ENCODE results near the gene SOX11. TPM values are rescaled to one million over a fixed set of nuclear protein-coding genes. Genes with fewer than 3 reads are reported as not detected.

SOX11 gene
- total and polyA plus RNA-seq, 7 donors = under 0.01 to 3.6 (median 2.7) TPM; not detected in 1

DNA sequence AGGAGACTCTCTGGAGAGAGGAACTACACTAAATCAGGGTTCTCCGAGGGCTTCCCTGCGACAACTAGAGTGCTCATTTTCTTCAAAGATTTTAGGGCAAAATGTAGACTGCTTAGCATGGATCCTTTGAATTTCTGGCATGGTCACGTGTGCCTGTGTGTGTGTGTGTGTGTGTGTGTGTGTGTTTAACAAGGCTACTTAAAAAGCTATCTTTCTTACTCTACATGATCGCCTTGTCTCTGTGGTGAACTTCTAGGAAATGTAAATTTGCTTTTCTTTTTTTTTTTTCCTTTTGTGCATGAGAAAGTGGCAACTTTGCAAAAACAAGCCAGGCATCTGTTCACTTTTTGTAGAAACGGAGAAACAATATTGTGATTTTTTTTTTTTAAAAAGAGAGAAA is 43.9 kb downstream of the SOX11 start:
- Histone ChIP-seq H3K4me3 (no peak overlapping the region), H3K27me3 (no peaks in the 10 kb centered on the region), H3K36me3 (no peaks in the 10 kb centered on the region), H3K4me1 (peaks cover 0 to 2% (median under 1%) of the 10 kb centered on the region in 4 donors), H3K9me3 (no peaks in the 10 kb centered on the region), H3K27ac (no peak overlapping the region)
- no peak for DNase-seq
- WGBS, 2 donors = 67 to 80% methylated on average over 5 of the region's 5 CpGs
- TF ChIP-seq EP300 (IDR thresholded peaks at IDR 0.05) (no peak), POLR2AphosphoS5 (IDR thresholded peaks at IDR 0.05) (no peak), POLR2A (IDR thresholded peaks at IDR 0.05) (no peak)
- TF ChIP-seq, protein P1, sequence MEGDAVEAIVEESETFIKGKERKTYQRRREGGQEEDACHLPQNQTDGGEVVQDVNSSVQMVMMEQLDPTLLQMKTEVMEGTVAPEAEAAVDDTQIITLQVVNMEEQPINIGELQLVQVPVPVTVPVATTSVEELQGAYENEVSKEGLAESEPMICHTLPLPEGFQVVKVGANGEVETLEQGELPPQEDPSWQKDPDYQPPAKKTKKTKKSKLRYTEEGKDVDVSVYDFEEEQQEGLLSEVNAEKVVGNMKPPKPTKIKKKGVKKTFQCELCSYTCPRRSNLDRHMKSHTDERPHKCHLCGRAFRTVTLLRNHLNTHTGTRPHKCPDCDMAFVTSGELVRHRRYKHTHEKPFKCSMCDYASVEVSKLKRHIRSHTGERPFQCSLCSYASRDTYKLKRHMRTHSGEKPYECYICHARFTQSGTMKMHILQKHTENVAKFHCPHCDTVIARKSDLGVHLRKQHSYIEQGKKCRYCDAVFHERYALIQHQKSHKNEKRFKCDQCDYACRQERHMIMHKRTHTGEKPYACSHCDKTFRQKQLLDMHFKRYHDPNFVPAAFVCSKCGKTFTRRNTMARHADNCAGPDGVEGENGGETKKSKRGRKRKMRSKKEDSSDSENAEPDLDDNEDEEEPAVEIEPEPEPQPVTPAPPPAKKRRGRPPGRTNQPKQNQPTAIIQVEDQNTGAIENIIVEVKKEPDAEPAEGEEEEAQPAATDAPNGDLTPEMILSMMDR (IDR thresholded peaks at IDR 0.05) = no peak
- intact Hi-C loops (cut with DNase I) = no loop called here

DNA sequence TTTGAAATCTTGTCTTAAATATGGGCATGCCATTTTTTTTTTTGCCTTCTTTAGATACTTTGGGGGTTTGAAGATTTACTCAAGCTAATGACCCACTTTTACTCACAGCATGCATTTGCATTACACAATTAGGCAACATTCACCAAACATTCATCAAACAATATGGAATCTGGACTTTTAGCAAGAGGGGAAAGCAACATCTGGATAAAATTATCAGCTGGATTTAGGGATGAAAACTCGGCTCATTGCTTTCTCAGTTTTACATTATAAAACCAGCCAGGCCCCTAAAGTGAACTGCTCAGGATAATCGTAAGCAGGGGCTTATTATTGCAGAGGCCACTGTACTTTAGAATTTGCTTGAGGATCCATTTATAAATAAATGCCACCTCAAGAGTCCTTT is 44.7 kb downstream of the SOX11 start:
- Histone ChIP-seq H3K4me3 (no peak overlapping the region), H3K4me1 (peaks cover 0 to 6% (median 3%) of the 10 kb centered on the region in 4 donors), H3K27me3 (no peaks in the 10 kb centered on the region), H3K27ac (no peak overlapping the region), H3K36me3 (no peaks in the 10 kb centered on the region), H3K9me3 (no peaks in the 10 kb centered on the region)
- TF ChIP-seq, protein P1 (IDR thresholded peaks at IDR 0.05) = no peak
- no peak for TF ChIP-seq POLR2AphosphoS5 (IDR thresholded peaks at IDR 0.05)
- no peak for TF ChIP-seq POLR2A (IDR thresholded peaks at IDR 0.05)
- TF ChIP-seq EP300 (IDR thresholded peaks at IDR 0.05) = no peak
- no peak for DNase-seq
- intact Hi-C loops (cut with DNase I) = no loop called here
- WGBS, 2 donors = 86 to 87% methylated on average over 2 of the region's 2 CpGs

DNA sequence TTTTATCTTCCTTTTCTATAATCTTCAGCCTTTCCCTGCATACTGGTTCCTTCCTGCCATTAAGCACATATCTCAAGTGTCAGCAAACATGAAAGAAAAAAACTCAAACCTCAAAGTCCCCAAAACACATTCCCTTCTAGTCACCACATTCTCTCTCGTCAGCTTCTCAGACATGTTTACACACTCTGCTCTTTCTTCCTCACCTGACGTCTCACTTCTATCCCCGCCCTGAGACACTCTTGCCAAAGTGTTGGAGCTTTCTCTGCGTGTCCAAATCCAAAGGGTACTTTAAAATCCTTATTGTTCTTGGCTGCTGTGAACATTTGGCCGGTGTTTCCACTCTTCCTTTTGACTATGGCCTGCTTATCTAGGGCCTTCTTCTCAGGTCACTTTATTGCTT is 47.9 kb downstream of the SOX11 start:
- Histone ChIP-seq H3K9me3 (no peaks in the 10 kb centered on the region), H3K36me3 (no peaks in the 10 kb centered on the region), H3K27ac (no peak overlapping the region), H3K4me1 (peaks cover 0 to 6% (median 3%) of the 10 kb centered on the region in 4 donors), H3K27me3 (no peaks in the 10 kb centered on the region), H3K4me3 (no peak overlapping the region)
- intact Hi-C loops (cut with DNase I) = no loop called here
- 28 to 57% methylated on average over 5 of the region's 5 CpGs for WGBS, 2 donors
- no peak for DNase-seq
- TF ChIP-seq POLR2AphosphoS5 (IDR thresholded peaks at IDR 0.05) (no peak), EP300 (IDR thresholded peaks at IDR 0.05) (no peak), POLR2A (IDR thresholded peaks at IDR 0.05) (no peak)
- TF ChIP-seq, protein P1 (IDR thresholded peaks at IDR 0.05) = no peak

DNA sequence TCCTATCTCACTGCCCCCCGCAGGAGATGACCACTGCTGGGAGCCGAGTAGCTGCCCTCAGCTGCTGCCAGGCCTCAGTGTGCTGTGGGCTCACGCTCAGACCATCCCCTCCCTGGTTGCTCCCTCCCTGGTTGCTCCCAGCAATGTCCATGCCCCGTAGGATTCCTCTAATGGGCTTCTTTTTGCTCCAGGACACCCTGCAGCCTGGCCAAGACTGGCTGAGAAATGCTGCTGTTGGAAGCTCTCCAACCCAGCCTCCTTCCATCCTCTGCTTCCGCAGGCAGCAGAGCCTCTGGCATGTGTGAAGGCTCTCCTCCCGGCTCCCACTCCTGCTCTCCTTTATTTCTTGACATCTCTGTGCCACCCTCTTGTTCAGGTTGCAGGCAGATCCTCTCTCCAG is 48.6 kb downstream of the SOX11 start:
- no peak for DNase-seq
- intact Hi-C loops (cut with DNase I) = no loop called here
- Histone ChIP-seq H3K4me3 (no peak overlapping the region), H3K27ac (no peak overlapping the region), H3K9me3 (no peaks in the 10 kb centered on the region), H3K36me3 (no peaks in the 10 kb centered on the region), H3K4me1 (peaks cover 0 to 6% (median 3%) of the 10 kb centered on the region in 4 donors), H3K27me3 (no peaks in the 10 kb centered on the region)
- WGBS, 2 donors = 76 to 81% methylated on average over 6 of the region's 6 CpGs
- TF ChIP-seq POLR2AphosphoS5 (IDR thresholded peaks at IDR 0.05) (no peak), EP300 (IDR thresholded peaks at IDR 0.05) (no peak), POLR2A (IDR thresholded peaks at IDR 0.05) (no peak)
- TF ChIP-seq, protein P1 (IDR thresholded peaks at IDR 0.05) = no peak

DNA sequence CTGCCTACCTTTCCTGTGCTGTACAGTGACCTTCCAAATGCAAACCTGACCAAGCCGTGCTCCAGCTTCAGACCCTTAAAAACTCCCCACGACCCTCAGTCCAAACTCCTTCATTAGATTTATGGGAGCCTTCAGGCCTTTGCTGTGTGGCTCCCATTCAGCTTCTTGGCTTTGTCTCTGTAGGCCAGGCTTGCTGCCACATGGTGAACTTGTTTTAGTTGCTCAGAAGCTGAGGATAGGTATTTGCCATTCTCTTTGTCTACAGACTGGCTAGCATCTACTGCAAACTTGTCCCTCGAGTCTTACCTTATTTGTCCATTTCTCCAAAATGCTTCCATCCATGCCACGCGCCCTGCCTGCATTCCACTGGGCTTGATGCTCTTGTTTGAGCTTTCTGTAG is 49.1 kb downstream of the SOX11 start:
- TF ChIP-seq POLR2A (IDR thresholded peaks at IDR 0.05) (no peak), EP300 (IDR thresholded peaks at IDR 0.05) (no peak), POLR2AphosphoS5 (IDR thresholded peaks at IDR 0.05) (no peak)
- TF ChIP-seq, protein P1 (IDR thresholded peaks at IDR 0.05) = no peak
- H3K36me3 ChIP-seq = no peaks in the 10 kb centered on the region
- H3K27me3 ChIP-seq = no peaks in the 10 kb centered on the region
- intact Hi-C loops (cut with DNase I) = no loop called here
- no peak overlapping the region for H3K27ac ChIP-seq
- DNase-seq = no peak
- H3K9me3 ChIP-seq = no peaks in the 10 kb centered on the region
- whole genome bisulfite sequencing, 2 donors = 67 to 77% methylated on average over 5 of the region's 5 CpGs
- H3K4me3 ChIP-seq = no peak overlapping the region
- H3K4me1 ChIP-seq = peaks cover 0 to 6% (median 3%) of the 10 kb centered on the region in 4 donors
